Mononuclear cell (primary cell): Measurements from ENCODE around the gene PTPN5. TPM values are rescaled to one million over a fixed set of nuclear protein-coding genes. Genes with fewer than 3 reads are reported as not detected.

ENCODE experiments used
- H3K27me3 ChIP-seq: 2 replicates; pipeline ENCODE4 v1.6.0; 2011; ENCODE audit warnings: low read length, control low read depth; ENCODE audit not compliant: insufficient read depth
- H3K4me1 ChIP-seq: 2 replicates; pipeline ENCODE4 v1.5.1; 2011; ENCODE audit warnings: mild to moderate bottlenecking, low read length, control low read depth; ENCODE audit not compliant: insufficient read depth
- H3K4me3 ChIP-seq: 2 replicates; pipeline ENCODE4 v1.5.1; 2011; ENCODE audit warnings: mild to moderate bottlenecking, low read length, moderate library complexity
- H3K9me3 ChIP-seq: 2 replicates; pipeline ENCODE4 v1.5.1; 2011; ENCODE audit warnings: low read depth, mild to moderate bottlenecking, control low read depth, low read length
- total RNA-seq: library from RNA; depleted of rRNA; stranded (reverse); fragments of >200 nt; gene quantifications from one replicate; pipeline ENCODE4 v1.2.3, GENCODE V29; 2012

PTPN5 gene
- total RNA-seq, 1 donor: not detected

DNA sequence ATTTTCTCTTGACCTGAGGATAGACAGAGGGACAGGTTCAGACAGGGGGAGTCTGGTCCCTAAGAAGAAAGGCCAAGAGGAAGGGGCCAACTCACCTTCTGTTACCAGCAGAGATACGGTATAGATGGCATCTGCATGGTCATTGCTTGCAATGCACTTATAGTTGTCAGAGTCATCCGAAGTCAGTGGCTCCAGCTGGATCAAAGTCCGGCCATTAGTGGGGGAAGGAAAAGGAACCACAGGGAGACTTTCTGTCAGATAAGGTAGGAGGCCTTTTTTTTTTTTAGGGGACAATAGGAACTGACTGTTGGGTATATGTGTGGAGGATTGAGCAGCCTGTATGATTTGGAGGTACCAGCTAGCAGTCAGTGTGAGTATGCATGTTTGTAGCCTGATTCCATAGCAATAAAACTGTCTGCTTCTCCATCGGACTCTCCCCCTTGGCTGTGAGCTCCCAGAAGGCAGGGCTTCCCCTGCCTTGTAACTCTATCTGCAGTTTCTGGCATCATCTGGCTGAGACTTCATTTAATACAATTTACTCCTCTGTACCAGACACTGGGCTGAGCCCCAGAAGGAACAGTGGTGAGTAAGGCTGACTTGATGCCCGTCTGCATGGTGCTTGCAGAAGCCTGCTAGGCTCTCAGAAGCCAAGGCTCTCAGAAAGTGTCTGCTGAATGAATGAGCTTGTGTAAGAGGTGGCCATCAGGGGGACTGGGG is 71.3 kb downstream of the PTPN5 start:
- no peak overlapping the region for H3K4me3 ChIP-seq
- H3K9me3 ChIP-seq: no peaks in the 10 kb centered on the region
- no peaks in the 10 kb centered on the region for H3K27me3 ChIP-seq
- H3K4me1 ChIP-seq: peaks cover 9% of the 10 kb centered on the region

DNA sequence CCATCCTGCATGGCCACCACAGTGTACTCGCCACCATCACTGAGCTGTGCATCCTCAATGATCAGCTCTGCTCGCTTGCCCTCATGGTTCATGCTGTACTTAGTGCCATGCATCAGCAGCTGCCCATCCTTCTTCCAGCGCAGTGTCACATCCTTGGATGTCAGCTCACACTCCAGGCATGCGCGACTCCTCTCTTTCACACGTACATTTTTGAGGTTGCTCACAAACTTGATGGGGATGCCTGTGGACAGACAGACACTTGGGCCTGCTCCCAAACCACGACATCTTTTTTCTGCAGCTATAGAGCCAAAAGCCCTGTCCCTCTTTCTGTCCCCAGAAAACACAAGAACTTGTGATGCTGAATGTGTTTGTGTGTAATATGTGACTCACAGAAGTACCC is 76.1 kb downstream of the PTPN5 start:
- no peaks in the 10 kb centered on the region for H3K9me3 ChIP-seq

DNA sequence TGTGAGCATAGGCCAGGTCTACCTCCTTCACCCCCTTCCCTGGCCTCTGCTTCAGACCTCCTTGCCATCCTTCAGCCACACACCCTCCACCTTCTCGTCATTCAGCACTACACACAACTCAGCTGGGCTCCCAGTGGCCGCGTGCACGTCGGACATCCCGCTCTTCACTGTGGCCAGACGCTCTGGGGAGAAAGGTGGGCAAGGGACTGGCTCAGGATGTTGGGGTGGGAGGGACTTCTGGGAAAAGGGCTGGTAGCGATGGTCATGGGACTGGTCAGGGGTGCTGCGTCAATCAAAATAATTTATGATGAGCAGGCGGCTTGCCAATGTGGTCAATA is 77.2 kb downstream of the PTPN5 start:
- no peaks in the 10 kb centered on the region for H3K27me3 ChIP-seq
- no peaks in the 10 kb centered on the region for H3K4me1 ChIP-seq
- no peaks in the 10 kb centered on the region for H3K9me3 ChIP-seq
- H3K4me3 ChIP-seq: no peak overlapping the region

More for the DNA sequence above, 76.1 kb downstream of the PTPN5 start:
- H3K4me3 ChIP-seq: no peak overlapping the region
- H3K27me3 ChIP-seq: no peaks in the 10 kb centered on the region
- no peaks in the 10 kb centered on the region for H3K4me1 ChIP-seq

DNA sequence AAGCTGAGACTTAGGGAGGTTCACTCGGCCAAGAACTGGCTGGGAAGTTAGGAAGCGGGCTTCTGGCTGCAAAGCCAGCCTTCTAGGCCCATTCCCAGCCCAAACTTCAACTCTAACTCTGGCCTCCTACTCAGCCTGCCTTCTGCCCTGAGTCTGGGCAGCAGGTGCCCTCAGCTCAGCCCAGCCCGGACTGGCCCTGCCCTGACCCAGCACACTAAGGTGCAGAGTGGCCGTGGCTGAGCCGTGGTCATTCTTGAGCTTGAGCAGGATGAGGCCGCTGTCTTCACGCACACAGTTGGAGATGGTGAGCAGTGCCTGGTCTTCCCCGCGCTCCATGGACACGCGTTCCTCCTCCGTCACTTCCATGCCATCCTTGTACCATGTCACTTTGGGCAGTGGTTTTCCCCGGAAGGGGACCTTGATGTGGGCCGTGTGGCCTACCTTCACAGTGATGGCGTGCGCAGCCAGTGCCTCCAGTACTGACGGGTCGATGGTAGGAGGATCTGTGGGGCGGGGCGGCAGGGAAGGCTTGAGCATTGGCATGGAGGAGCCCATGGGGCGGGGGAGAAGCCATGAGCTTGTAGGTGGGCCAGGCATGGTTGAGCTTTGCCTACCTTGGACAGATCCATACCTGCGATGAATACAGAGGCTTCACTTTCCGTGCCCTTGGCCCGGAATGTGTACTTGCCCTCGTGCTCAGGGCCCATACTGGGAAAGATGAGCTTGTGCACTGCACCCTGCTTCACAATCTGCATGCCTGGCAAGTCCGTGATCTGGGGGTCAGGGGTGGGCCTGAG is 77.8 kb downstream of the PTPN5 start:
- H3K4me3 ChIP-seq: no peak overlapping the region
- H3K27me3 ChIP-seq: no peaks in the 10 kb centered on the region
- H3K9me3 ChIP-seq: no peaks in the 10 kb centered on the region
- H3K4me1 ChIP-seq: no peaks in the 10 kb centered on the region

DNA sequence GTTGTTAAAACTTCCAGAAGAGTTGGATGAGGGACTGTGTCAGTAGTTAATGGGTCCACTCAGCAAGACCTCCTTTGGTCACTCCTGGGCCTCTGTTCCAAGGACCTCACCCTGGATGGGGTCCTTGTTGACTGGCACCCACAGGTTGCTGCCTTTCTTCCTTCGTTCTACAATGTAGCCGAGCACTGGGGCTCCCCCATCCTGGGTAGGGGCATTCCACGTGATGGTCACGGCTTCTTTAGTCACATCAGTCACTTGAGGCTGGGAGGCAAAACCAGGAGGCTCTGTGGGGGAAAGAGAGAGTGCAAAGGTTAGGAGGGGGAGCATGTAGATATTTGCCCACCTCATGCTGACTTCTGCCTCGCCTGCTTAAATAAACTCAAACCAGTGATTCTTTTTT is 81.1 kb downstream of the PTPN5 start:
- Histone ChIP-seq H3K4me3 (no peak overlapping the region), H3K27me3 (peaks cover 7% of the 10 kb centered on the region), H3K4me1 (peaks cover 12% of the 10 kb centered on the region), H3K9me3 (no peaks in the 10 kb centered on the region)

DNA sequence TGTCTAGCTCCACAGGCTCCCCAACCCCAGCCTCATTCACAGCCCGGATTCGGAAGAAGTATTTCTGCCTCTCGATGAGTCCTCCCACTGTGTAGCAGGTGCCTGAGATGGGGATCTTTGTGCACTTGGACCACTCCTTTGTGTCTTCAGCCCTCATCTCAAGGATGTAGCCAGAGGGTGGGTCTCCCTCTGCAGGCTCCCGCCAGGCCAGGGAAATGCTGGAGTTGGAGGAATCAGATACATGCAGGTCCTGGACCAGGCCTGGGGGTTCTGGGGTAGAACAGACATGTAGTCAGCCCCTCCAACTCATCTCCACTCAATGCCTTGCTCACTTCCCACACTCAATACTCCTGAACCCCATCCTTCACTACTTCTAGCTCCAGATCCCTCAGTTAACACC is 82.2 kb downstream of the PTPN5 start:
- Histone ChIP-seq H3K4me3 (no peak overlapping the region), H3K9me3 (no peaks in the 10 kb centered on the region), H3K27me3 (peaks cover 18% of the 10 kb centered on the region), H3K4me1 (peaks cover 15% of the 10 kb centered on the region)

DNA sequence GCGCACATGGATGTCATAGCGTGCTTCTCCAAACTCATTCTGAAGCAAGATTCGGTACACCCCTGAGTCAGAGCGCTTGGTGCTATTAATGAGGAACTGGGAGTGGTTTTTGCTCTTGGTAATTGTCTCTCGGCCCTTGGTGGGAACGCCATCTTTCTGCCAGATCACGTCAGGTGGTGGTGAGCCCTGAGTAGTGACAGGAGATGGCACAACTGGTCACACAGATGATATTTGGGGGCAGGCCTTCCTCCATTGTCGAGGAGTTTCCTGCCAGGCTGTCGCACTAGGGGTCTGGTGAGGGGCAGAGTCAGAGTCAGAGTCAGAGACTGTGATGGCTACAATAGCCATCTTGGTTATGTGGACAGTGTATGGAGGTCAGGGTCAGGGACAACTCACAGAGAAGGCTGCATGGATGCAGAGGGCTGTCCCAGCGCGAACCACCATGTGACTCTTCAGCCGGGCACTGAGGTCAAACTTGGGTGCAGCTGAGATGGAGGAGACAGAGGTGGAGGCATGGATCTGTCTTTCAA is 83.7 kb downstream of the PTPN5 start:
- Histone ChIP-seq H3K4me1 (peaks cover 15% of the 10 kb centered on the region), H3K9me3 (no peaks in the 10 kb centered on the region), H3K27me3 (peaks cover 18% of the 10 kb centered on the region)

DNA sequence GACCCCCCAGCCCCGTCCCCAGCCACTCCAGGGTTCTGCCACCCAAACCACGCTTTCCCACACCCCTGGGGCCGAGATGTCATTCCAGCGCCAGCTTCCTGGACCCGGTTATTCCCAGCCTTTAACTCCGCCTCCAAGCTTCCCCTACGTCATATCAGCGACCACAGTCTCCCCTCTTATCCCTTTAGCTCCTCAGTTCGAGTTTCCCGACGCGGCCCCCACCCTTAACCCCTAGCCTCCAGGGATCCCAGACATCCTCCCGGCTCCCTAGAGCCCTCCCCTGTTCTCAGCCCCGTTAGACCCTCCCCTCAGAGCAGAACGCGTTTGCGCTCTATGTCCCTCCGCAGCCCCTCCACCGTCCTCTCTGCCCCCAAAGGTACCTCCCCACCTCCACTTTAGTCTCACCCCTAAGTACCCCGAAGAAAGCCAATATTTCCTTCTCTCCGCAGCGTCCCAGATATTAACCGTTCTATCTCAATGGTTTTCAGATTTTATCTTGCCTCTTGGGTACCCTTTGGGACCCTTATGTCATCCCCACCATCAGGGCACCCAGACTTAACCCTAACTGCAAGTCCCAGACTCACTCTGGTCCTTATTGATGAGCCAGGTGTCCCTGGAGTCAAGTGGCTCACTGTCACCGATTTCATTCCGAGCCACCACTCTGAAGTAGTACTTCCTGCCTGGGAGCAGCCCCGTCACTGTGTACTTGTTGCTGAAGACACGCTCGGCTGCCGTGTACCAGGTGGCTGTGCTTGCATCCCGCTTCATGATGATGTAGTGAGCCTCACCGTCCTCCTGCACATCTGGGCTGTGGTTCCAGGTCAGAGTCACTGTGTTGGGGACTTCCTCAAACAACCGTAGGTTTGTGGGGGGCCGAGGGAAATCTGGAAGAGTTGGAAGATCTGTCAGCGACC is 85.0 kb downstream of the PTPN5 start:
- peaks cover 15% of the 10 kb centered on the region for H3K4me1 ChIP-seq
- H3K4me3 ChIP-seq: peak overlapping the region; percentile 29
- H3K27me3 ChIP-seq: peaks cover 18% of the 10 kb centered on the region
- no peaks in the 10 kb centered on the region for H3K9me3 ChIP-seq

More for the DNA sequence above, 83.7 kb downstream of the PTPN5 start:
- H3K4me3 ChIP-seq: no peak overlapping the region

DNA sequence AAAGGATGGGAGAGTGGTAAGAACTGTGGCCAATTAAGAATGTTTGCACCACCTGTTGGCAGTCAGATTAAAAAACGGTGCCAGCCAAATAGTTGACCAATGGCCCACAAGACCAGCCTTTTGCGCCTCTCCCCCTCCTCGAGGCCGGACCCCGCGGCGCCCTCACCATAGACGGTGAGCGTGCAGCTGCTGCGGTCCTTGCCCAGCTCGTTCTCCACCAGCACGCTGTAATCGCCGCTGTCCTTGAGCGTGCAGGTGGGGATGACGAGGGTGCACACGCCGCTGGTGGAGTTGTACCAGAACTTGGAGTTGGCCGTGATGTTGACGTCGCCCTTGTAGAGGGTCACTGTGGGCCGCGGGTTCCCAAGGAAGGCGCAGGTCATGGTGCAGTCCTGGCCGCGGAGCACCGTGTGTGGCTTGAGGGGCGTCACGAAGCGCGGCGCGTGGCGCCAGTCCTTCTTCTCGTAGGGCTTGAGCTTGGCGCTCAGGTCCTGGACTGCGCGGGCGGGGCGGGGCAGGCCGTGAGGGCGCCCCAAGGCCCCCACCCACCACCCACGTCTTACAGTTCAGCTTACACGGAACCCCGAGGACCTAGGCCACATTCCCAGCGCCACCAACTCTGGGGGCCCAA is 85.8 kb downstream of the PTPN5 start:
- Histone ChIP-seq H3K9me3 (no peaks in the 10 kb centered on the region), H3K27me3 (peaks cover 18% of the 10 kb centered on the region), H3K4me3 (peak overlapping the region; percentile 22), H3K4me1 (peaks cover 15% of the 10 kb centered on the region)

DNA sequence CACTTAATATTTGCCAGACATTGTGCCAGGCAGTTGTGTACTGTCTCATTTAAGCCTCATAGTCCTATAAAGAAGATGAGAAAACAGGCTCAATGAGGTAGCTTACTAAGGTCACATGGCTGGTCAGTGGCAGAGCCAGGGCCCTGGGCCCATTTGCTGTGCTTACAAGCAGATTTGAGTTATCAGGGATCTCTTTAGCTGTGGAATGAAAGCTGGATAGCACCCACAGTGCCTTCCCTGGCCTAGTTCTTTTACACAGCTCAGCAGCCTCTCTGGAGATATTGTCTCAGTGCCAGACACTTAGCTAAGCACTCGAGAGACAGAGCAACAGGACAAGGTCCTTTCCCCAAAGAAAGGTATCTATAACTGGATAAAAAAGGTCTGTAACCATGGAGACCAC is 86.9 kb downstream of the PTPN5 start:
- Histone ChIP-seq H3K4me3 (no peak overlapping the region), H3K27me3 (peaks cover 18% of the 10 kb centered on the region)

DNA sequence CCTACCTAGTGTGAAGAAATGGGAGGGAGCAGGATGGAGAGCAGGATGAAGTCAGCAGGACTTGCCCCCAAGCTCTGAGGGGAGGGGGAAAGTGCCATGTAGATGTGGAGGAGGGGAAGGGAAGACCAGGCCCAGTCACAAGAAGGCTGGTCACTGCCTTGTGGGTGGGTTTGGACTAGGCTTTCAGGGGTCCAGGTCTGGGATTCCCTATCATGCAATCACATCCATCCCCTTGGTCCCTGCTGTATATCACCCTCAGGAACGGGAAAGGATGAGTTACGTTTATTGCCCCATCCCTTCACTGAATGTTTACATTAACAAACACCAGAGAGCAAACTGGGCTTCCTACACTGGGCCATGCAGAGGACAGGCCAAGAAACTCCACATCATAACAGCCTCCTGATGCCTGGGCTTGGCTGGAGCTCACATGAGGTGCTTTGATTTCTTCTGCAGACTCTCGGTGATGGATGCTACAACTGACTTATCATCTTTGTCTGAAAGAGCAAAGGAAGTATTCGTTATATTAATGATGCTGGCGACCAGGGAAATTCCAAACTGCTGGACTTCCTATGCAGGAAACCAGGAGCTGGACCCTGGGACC is 87.5 kb downstream of the PTPN5 start:
- Histone ChIP-seq H3K27me3 (peaks cover 18% of the 10 kb centered on the region), H3K9me3 (no peaks in the 10 kb centered on the region), H3K4me3 (no peak overlapping the region), H3K4me1 (peaks cover 30% of the 10 kb centered on the region)

More for the DNA sequence above, 86.9 kb downstream of the PTPN5 start:
- H3K4me1 ChIP-seq: peaks cover 25% of the 10 kb centered on the region
- no peaks in the 10 kb centered on the region for H3K9me3 ChIP-seq

DNA sequence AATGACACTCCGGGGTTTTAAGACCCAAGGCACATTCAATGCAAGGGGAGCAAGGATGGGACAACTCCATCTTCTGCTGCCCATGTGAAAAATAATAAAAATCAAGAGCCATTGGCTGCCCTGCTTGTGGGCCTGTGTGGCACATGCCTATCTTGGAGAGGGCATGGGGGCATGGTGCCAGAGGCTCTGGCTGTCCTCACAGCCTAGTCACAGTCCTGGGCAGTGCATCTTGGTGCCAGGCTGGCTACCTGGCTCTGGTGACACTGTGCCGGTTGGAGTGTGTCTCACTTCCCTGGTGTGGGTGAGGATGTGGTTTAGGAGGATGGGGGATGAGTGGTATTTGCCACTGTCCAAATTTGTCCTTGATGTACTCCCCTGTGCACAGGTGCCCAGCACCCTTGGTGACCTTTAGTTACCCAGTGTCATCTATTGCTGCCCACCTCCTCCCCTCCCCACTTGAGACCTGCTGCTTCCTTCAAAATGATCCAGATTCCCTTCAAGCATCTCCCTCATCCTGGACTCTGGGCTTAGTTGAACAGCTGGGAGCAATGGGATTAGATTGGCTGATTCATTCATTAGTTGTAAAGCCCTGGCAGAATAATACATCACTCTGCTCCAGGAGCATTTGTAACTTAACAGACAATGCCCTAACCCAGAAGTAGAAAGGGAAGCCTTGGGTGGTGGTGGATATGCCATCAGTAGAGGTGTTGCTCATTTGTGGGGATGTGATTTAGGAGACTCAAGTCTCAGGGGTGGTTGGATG is 88.4 kb downstream of the PTPN5 start:
- Histone ChIP-seq H3K4me1 (peaks cover 36% of the 10 kb centered on the region), H3K27me3 (peaks cover 18% of the 10 kb centered on the region), H3K9me3 (no peaks in the 10 kb centered on the region), H3K4me3 (no peak overlapping the region)

DNA sequence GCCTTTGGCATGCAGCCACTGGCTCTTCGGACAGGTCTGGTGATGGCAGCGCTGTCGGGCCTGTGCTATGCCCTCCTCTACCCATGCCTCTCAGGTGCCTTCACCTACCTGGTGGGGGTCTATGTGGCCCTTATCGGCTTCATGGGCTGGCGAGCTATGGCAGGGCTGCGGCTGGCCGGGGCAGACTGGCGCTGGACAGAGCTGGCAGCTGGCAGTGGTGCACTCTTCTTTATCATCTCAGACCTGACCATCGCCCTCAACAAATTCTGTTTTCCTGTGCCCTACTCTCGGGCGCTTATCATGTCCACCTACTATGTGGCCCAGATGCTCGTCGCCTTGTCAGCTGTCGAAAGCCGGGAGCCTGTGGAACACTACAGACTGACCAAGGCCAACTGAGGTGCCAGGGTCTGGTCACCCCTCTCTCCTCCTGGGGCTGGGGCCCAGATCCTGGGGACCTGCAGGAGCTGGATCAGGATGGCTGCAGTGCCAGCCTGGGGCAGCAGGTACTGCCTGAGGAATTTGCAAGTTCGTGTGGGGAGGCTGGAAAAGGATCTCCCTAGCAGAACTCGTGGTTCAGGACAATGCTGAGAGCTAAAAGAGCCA is 89.9 kb downstream of the PTPN5 start:
- H3K4me1 ChIP-seq: peaks cover 49% of the 10 kb centered on the region
- no peaks in the 10 kb centered on the region for H3K9me3 ChIP-seq
- H3K4me3 ChIP-seq: no peak overlapping the region
- peaks cover 16% of the 10 kb centered on the region for H3K27me3 ChIP-seq
